Right lobe of liver (tissue), 4 donors: ENCODE data around the gene MROH2B.

ENCODE experiments used
- CTCF ChIP-seq, 4 donors: fragments of 200-600 bp in 3 of 4; fragments of 450-650 bp in 1 of 4; IDR thresholded peaks; one replicate each; pipeline versions ENCODE4 v1.5.1 to v1.8.0; 2016 to 2022; ENCODE audit warnings: antibody characterized with exemption in 4 of 4, mild to moderate bottlenecking in 2 of 4
- POLR2A ChIP-seq: fragments of 450-650 bp; IDR thresholded peaks from one replicate; pipeline ENCODE4 v1.6.1; 2017; ENCODE audit warnings: antibody characterized with exemption, mild to moderate bottlenecking
- donor health status: DM: no; HTN: no; CAD: no.
- donor health status: DM: no; HTN: no; CAD: no.
- donor health status: DM: no; HTN: yes; CAD: no.

- TF ChIP-seq CTCF (IDR thresholded peaks at IDR 0.05): no peak
- no peak for TF ChIP-seq POLR2A
Observed at GRCh38 chr5:41048986-41049385, 22.2 kb downstream of the MROH2B start.
